OCI-M1 (cell line): ENCODE data around the gene ACER3.
"Not testable (repeated sequence)": the region's sequence is repeated elsewhere in the genome, so short reads cannot be mapped to it uniquely, and the experiment has no call there.

Source experiments
- DNase-seq: peaks from one replicate; lab custom pipeline; 2025; lab: John Stamatoyannopoulos, UW

ACER3 gene

GRCh38 chr11:76995081-76995576, 134.4 kb downstream of the ACER3 start:
- DNase-seq: no peak

GRCh38 chr11:76997512-76997911, 136.8 kb downstream of the ACER3 start:
- DNase-seq: no peak

DNA sequence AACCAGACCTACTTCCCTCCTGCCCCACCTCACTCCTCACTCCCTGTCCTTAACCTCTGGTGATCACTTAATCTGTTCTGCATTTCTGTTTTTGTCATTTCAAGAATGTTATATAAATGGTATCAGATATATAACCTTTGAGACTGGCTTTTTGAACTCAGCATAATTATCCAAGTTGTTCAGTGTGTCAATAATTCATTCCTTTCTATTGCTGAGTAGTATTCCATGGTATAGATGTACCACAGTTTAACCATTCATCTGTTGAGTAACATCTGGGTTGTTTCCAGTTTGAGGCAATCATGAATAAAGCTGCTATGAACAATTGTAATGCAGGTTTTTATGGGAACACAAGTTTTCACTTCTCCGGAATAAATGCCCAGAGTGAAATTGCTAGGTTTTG, 138.9 kb downstream of the ACER3 start:
- no peak for DNase-seq

DNA sequence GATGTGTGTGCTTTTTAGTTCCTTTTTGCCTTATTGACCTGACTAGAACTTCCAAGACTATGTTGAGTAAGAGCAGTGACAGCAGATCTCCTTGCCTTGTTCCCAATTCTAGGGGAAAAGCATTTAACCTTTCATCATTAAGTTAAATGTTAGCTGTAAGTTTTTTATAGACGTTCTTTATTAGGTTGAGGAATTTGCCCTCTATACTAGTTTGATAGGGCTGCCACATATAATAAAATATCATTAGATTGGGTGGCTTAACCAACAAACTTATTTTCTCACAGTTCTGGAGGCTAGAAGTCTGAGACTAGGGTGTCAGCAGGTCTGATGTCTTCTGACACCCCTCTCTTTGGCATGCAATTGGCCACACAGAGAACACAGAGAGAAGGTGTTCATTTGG, 140.9 kb downstream of the ACER3 start:
- DNase-seq: no peak

GRCh38 chr11:77002776-77003175, 142.1 kb downstream of the ACER3 start:
- no peak for DNase-seq

DNA sequence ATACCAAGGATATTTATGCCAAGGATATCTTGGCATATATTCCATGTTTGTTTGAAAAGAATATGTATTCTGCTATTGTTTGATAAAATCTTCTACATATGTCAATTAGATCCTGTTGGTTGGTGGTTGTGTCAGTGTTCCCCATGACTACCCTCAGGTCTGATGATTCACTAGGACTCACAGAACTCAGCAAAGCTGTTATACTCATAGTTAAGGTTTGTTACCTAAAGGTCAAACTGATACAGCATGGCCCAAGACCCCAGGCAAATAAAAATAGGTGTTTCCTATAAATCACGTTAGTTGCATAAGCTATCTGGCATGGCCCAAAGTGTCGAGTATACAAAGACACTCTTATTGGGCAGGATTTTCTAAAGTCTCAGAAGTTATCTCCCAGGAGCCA, 143.2 kb downstream of the ACER3 start:
- DNase-seq: no peak

DNA sequence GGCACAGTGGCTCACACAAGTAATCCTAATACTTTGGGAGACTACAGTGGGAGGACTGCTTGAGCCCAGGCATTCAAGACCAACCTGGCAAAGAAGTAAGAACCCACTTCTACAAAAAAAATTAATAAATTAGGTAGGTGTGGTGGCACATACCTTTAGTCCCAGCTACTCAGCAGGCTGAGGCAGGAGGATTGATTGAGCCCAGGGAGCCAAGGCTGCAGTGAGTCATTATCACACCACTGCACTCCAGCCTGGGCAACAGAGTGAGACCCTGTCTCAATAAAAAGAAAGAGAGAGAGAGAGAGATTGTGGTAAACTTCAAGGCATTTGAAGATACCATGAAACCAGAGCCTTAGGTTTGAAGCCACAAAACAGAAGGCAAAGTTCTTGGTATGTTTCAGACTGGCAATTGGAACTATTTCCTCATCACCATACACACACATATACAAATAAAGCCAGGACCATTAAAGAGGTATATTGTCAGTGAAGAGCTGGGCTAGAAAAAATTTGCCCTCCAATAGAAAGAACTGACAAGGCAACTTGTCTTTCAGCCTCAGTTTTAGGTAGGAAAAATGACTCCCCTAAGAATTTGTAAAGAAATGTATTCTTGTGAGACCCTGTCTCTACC, 148.9 kb downstream of the ACER3 start:
- no peak for DNase-seq

DNA sequence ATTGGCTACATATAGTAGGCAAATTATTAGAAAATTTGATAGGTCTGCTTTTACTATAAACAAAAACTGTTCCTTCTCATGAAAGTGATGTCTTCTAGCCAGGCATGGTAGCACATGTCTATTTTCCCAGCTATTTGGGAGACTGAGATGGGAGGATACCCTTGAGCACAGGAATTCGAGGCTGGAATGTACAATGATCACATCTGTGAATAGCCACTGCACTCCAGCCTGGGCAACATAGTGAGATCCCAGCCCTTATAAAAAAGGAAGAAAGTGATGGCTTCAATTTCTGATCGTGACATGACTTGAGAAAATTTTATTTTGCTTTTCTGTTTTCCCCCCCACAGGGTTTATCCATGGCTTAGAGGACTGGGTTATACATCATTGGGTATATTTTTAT, 154.0 kb downstream of the ACER3 start:
- no peak for DNase-seq

DNA sequence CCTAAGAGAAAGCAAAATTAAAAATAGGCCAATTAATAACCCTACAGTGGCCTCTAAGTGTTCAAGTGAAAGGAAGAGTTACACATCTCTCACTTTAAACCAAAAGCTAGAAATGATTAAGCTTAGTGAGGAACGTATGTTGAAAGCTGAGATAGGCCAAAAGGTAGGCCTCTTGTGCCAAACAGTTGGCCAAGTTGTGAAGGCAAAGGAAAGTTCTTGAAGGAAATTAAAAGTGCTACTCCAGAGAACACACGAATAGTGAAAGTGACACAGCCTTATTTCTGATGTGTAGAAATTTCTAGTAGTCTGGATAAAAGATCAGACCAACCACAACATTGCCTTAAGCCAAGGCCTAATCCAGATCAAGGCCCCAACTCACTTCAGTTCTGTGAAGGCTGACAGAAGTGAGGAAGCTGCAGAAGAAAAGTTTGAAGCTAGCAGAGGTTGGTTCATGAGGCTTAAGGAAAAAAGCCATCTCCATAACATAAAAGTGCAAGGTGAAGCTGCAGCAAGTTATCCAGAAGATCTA, 157.7 kb downstream of the ACER3 start:
- DNase-seq: not testable (repeated sequence)

GRCh38 chr11:77019976-77020595, 159.4 kb downstream of the ACER3 start:
- no peak for DNase-seq

- DNase-seq: no peak
Measured at GRCh38 chr11:77020734-77021133, 160.0 kb downstream of the ACER3 start.

GRCh38 chr11:77024745-77025144, 164.0 kb downstream of the ACER3 start:
- DNase-seq: no peak

DNA sequence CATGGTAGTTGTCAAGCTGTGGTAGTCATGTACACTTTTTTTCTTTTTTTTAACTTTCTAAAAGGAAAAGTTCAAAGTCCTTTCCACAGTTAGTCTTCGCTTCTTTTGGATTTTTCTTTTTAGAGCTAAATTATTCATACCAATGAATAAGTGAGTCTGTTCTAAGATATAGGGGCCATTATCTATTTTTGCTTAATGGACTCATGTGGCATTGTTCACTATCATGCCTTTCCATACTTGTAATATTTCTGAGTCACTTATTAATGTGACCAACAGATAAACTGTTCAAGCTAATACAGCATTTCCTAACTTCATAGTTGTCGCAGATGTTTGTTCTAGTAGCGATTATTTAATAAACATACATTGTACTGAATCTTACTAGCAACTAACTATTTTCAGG, 165.5 kb downstream of the ACER3 start:
- no peak for DNase-seq

GRCh38 chr11:77026743-77027142, 166.0 kb downstream of the ACER3 start:
- no peak for DNase-seq

GRCh38 chr11:77027275-77027674, 166.6 kb downstream of the ACER3 start:
- no peak for DNase-seq

- no peak for DNase-seq
Measured at GRCh38 chr11:77029829-77030228, 169.1 kb downstream of the ACER3 start.

DNA sequence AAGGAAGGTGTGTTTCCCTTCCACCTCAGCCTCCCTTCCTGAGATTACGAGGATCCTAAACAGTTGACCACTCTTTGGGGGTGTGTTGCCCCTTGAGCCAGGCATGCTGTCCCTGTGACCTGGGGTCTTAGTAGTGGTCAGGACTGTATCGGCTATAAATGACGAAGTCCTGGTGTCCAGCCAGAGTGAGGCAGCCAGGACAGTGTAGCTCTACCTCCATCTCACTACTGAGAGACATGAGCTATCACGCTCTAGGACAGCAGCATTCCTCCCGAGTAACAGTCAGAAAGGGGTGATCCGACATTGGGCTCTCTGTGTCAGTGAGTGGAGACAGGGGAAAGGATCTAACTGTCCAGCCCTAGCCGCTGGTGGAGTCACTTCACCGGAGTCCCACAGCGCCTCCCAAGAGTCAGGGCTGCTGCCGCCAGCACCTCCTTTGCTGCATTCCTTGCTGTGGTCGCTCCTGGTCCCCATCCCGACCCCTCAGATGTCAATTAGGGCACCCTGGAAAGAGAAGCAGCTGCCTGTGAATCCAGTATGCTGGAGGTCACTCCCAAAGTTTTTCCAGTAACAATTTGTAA, 170.2 kb downstream of the ACER3 start:
- no peak for DNase-seq

GRCh38 chr11:77031599-77031998, 170.9 kb downstream of the ACER3 start:
- DNase-seq: no peak

DNA sequence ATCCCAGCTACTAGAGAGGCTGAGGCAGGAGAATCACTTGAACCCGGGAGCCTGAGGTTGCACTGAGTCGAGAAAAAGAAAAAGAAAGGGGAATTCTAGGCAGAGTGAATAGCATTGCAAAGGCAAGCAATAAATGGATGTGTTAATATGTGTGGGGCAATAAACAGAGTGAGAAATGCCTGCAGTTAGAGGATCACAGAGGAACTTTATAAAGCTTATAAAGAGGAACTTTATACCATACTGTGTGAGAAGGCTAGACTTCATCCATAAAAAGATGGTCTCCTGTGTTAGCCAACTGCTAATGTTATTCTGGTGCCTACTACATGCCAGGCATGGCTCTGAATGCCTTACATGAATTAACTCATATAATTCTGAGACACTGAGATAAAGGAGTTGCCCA, 174.3 kb downstream of the ACER3 start:
- no peak for DNase-seq

GRCh38 chr11:77035580-77035979, 174.9 kb downstream of the ACER3 start:
- DNase-seq: no peak

- no peak for DNase-seq
Measured at GRCh38 chr11:77036398-77036797, 175.7 kb downstream of the ACER3 start.

DNA sequence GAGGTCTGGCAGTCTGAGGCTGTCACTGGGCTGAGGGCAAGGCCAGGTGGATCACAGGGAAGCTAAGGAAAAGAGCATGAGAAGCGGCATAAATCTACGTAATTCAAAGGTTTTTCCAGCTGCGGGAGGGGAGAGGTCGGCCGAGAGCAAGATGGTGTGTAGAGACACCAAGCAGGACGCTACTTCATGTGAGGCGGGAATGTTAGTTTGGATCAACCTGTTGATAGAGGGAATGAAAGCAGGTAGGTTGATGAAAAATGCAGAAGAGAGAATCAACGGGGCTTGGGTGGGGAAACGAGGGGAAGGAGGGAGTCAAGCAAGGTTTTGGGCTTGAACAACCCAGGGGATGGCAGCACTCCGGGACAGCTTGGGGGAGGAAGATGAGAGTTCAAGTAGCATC, 176.3 kb downstream of the ACER3 start:
- no peak for DNase-seq
